ENCODE results near the gene DROSHA. TPM values are rescaled to one million over a fixed set of nuclear protein-coding genes. Genes with fewer than 3 reads are reported as not detected.

DROSHA gene
- total RNA-seq, 1 experiment from 2014 or later = 57.7 TPM

GRCh38 chr5:31486441-31486840, 45.5 kb downstream of the DROSHA start:
- H3K27ac Mint-ChIP-seq (ENCODE audit: low read depth, unreplicated experiment) = no peak overlapping the region
- peaks cover 90% of the 10 kb centered on the region for H3K36me3 Mint-ChIP-seq (ENCODE audit: insufficient read depth, unreplicated experiment)
- H3K27me3 Mint-ChIP-seq (ENCODE audit: insufficient read depth, unreplicated experiment) = no peaks in the 10 kb centered on the region
- no peak for TF ChIP-seq CTCF (IDR thresholded peaks at IDR 0.05; ENCODE audit: unreplicated experiment)
- H3K4me3 Mint-ChIP-seq (ENCODE audit: unreplicated experiment) = no peak overlapping the region
- ChIA-PET CTCF (interaction anchor here (0.5 to 1.8 kb wide), 2 partner anchors 11 to 1966 kb away, joined by 3 to 8 read pairs; no protein-coding TSS in a partner anchor), POLR2A (no interaction called here)
- BruUV-seq (replicated peaks) = no TSS peak
- no peak for DNase-seq (ENCODE audit: unreplicated experiment)
- no peaks in the 10 kb centered on the region for H3K9me3 Mint-ChIP-seq (ENCODE audit: unreplicated experiment)
- intact Hi-C loops (cut with micrococcal nuclease) = no loop called here
- H3K4me1 Mint-ChIP-seq (ENCODE audit: insufficient read depth, unreplicated experiment) = no peaks in the 10 kb centered on the region

GRCh38 chr5:31485376-31486207, 46.3 kb downstream of the DROSHA start:
- BruUV-seq (replicated peaks) = no TSS peak
- peaks cover 88% of the 10 kb centered on the region for H3K36me3 Mint-ChIP-seq (ENCODE audit: insufficient read depth, unreplicated experiment)
- intact Hi-C loops (cut with micrococcal nuclease) = no loop called here
- TF ChIP-seq CTCF (IDR thresholded peaks at IDR 0.05; ENCODE audit: unreplicated experiment) = no peak
- CTCF ChIA-PET = interaction anchor here (0.6 to 1.8 kb wide), 2 partner anchors 12 to 1787 kb away, joined by 4 to 8 read pairs; no protein-coding TSS in a partner anchor
- H3K4me3 Mint-ChIP-seq (ENCODE audit: unreplicated experiment) = no peak overlapping the region
- POLR2A ChIA-PET = no interaction called here
- H3K4me1 Mint-ChIP-seq (ENCODE audit: insufficient read depth, unreplicated experiment) = no peaks in the 10 kb centered on the region
- no peak for DNase-seq (ENCODE audit: unreplicated experiment)
- no peak overlapping the region for H3K27ac Mint-ChIP-seq (ENCODE audit: low read depth, unreplicated experiment)
- H3K9me3 Mint-ChIP-seq (ENCODE audit: unreplicated experiment) = no peaks in the 10 kb centered on the region
- no peaks in the 10 kb centered on the region for H3K27me3 Mint-ChIP-seq (ENCODE audit: insufficient read depth, unreplicated experiment)

GRCh38 chr5:31481531-31482165, 50.2 kb downstream of the DROSHA start:
- no TSS peak for BruUV-seq (replicated peaks)
- Mint-ChIP-seq H3K4me3 (ENCODE audit: unreplicated experiment) (no peak overlapping the region), H3K9me3 (ENCODE audit: unreplicated experiment) (no peaks in the 10 kb centered on the region), H3K27ac (ENCODE audit: low read depth, unreplicated experiment) (no peak overlapping the region), H3K27me3 (ENCODE audit: insufficient read depth, unreplicated experiment) (no peaks in the 10 kb centered on the region), H3K4me1 (ENCODE audit: insufficient read depth, unreplicated experiment) (no peaks in the 10 kb centered on the region), H3K36me3 (ENCODE audit: insufficient read depth, unreplicated experiment) (peaks cover 54% of the 10 kb centered on the region)
- POLR2A ChIA-PET = interaction anchor here (1.2 kb wide), 1 partner anchor 14 kb away, joined by 3 read pairs; no protein-coding TSS in a partner anchor
- intact Hi-C loops (cut with micrococcal nuclease) = no loop called here
- no peak for DNase-seq (ENCODE audit: unreplicated experiment)
- TF ChIP-seq CTCF (IDR thresholded peaks at IDR 0.05; ENCODE audit: unreplicated experiment) = no peak
- CTCF ChIA-PET = no interaction called here

- Mint-ChIP-seq H3K27ac (ENCODE audit: low read depth, unreplicated experiment) (no peak overlapping the region), H3K4me1 (ENCODE audit: insufficient read depth, unreplicated experiment) (no peaks in the 10 kb centered on the region), H3K9me3 (ENCODE audit: unreplicated experiment) (no peaks in the 10 kb centered on the region), H3K36me3 (ENCODE audit: insufficient read depth, unreplicated experiment) (peaks cover 61% of the 10 kb centered on the region), H3K27me3 (ENCODE audit: insufficient read depth, unreplicated experiment) (no peaks in the 10 kb centered on the region), H3K4me3 (ENCODE audit: unreplicated experiment) (no peak overlapping the region)
- intact Hi-C loops (cut with micrococcal nuclease) = no loop called here
- BruUV-seq (replicated peaks) = no TSS peak
- DNase-seq (ENCODE audit: unreplicated experiment) = no peak
- CTCF ChIA-PET = interaction anchor here (0.6 kb wide), 1 partner anchor 10 kb away, joined by 3 read pairs; no protein-coding TSS in a partner anchor
- TF ChIP-seq CTCF (IDR thresholded peaks at IDR 0.05; ENCODE audit: unreplicated experiment) = no peak
- POLR2A ChIA-PET = no interaction called here
Measured at GRCh38 chr5:31479706-31480105, 52.2 kb downstream of the DROSHA start.

Measured in MCF 10A (cell line).